GM18868 (cell line): ENCODE data around the gene ARHGAP22.

Experiments
- ATAC-seq: cut with Tn5 transposase; IDR thresholded peaks from one replicate; pipeline ENCODE4 v1.9.1; 2021; ENCODE audit warnings: mild to moderate bottlenecking, moderate library complexity; ENCODE audit not compliant: unreplicated experiment

ARHGAP22 gene

GRCh38 chr10:48536156-48536500, 68.7 kb downstream of the ARHGAP22 start:
- ATAC-seq: no peak

- ATAC-seq: no peak
Measured at GRCh38 chr10:48535416-48536155, 69.3 kb downstream of the ARHGAP22 start.

- ATAC-seq: no peak
Measured at GRCh38 chr10:48533951-48534720, 70.7 kb downstream of the ARHGAP22 start.

- ATAC-seq: no peak
Measured at GRCh38 chr10:48533540-48533939, 71.3 kb downstream of the ARHGAP22 start.

- ATAC-seq: no peak
Measured at GRCh38 chr10:48531486-48531885, 73.4 kb downstream of the ARHGAP22 start.

GRCh38 chr10:48529331-48529730, 75.5 kb downstream of the ARHGAP22 start:
- no peak for ATAC-seq

- ATAC-seq: no peak
Measured at GRCh38 chr10:48527756-48528155, 77.1 kb downstream of the ARHGAP22 start.

GRCh38 chr10:48526846-48527505, 77.9 kb downstream of the ARHGAP22 start:
- ATAC-seq: no peak

- ATAC-seq: no peak
Measured at GRCh38 chr10:48526011-48526821, 78.7 kb downstream of the ARHGAP22 start.

GRCh38 chr10:48525113-48525512, 79.8 kb downstream of the ARHGAP22 start:
- ATAC-seq: no peak

GRCh38 chr10:48523820-48524758, 80.8 kb downstream of the ARHGAP22 start:
- peak; percentile 54 for ATAC-seq

- ATAC-seq: no peak
Measured at GRCh38 chr10:48523212-48523819, 81.6 kb downstream of the ARHGAP22 start.

- no peak for ATAC-seq
Measured at GRCh38 chr10:48522011-48522765, 82.7 kb downstream of the ARHGAP22 start.

- no peak for ATAC-seq
Measured at GRCh38 chr10:48520594-48520993, 84.3 kb downstream of the ARHGAP22 start.

GRCh38 chr10:48520184-48520506, 84.7 kb downstream of the ARHGAP22 start:
- ATAC-seq: no peak

- ATAC-seq: no peak
Measured at GRCh38 chr10:48519481-48520183, 85.2 kb downstream of the ARHGAP22 start.

- ATAC-seq: no peak
Measured at GRCh38 chr10:48518986-48519385, 85.9 kb downstream of the ARHGAP22 start.
